ENCODE results near the gene TENM3. TPM values are rescaled to one million over a fixed set of nuclear protein-coding genes. Genes with fewer than 3 reads are reported as not detected.

The TENM3 gene
- total RNA-seq, 1 donor from 2014 or later, result 38.1 TPM

- DNase-seq (ENCODE audit: low spot score), result peak; percentile 91
Observed at GRCh38 chr4:182448281-182449151, 205.3 kb downstream of the TENM3 start.

DNA sequence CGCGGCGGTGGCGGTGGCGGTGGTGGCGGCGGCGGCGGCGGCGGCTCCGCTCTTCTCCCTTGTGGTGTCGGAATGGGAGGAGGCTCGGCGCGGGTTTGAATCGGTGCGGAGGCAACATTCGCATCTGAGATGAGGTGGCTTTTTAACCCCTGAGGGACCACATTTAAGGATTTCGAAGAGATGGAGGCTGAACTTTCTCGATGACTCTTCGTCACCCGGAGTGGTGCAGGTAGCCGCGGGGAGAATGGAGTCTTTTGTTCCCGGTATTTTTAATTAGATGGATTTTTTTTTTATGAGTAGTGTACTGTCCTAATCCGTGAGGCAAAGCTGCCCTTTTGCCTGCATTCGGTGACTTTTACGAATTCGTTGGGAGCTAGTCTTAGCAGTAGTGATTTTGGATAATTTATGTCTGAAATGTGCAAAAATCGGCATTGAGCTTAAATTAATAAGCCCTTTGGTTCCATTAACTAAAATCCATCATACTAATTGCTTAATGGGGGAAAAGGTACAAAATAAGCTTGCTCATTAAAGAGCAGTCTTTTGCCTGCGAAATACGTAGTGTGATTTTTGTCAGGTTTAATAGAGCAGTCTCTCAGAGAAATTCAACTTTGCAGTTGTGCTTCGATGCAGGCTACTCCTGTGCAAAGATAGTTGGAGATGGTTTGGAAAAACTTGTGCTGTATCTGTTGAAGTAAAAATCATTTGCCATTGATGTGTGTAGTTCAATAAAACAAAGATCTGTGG is 206.2 kb downstream of the TENM3 start:
- no peak for DNase-seq (ENCODE audit: low spot score)

- DNase-seq (ENCODE audit: low spot score), result no peak
Observed at GRCh38 chr4:182449930-182450439, 206.8 kb downstream of the TENM3 start.

GRCh38 chr4:182451441-182451840 is 208.2 kb downstream of the TENM3 start:
- no peak for DNase-seq (ENCODE audit: low spot score)

DNA sequence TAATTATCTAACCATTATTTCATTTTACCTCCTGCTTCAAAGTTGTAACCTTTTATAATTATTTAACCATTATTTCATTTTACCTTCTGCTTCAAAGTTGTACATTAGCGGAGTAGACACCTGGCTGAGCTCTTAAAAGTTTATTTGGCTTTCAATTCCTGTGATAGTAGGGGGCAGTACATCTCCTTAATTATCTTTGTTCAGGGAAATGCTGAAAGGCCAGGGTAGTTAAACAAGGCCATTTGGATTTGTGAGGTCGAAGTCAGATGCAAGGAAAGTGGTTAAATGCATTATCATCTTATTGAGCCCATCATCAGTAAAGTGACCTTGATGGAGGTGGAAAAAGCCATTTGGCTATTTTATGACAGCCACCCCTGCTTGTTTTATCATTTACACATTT is 210.6 kb downstream of the TENM3 start:
- DNase-seq (ENCODE audit: low spot score), result no peak

- DNase-seq (ENCODE audit: low spot score), result no peak
Observed at GRCh38 chr4:182454440-182455013, 211.3 kb downstream of the TENM3 start.

GRCh38 chr4:182465114-182465513 is 221.9 kb downstream of the TENM3 start:
- DNase-seq (ENCODE audit: low spot score), result no peak

- DNase-seq (ENCODE audit: low spot score), result no peak
Observed at GRCh38 chr4:182465979-182466378, 222.8 kb downstream of the TENM3 start.

DNA sequence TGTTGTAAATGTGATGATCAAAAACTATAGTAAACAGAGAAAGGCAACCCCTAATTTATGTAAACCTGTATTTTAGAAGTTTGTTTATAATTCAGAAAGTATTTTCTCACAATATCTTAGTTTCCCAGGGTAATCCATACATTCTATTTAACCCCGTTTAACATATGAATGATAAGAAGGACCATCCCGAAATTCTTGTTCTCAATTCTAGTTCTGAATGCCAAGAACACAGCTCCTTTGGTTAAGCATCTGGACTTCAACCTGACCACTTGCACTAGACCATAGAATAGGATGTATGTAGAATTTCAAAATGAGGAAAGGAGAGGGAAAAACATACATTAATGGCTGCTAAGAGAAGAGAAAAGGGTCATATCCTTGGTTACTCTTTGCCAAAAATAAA is 227.0 kb downstream of the TENM3 start:
- no peak for DNase-seq (ENCODE audit: low spot score)

DNA sequence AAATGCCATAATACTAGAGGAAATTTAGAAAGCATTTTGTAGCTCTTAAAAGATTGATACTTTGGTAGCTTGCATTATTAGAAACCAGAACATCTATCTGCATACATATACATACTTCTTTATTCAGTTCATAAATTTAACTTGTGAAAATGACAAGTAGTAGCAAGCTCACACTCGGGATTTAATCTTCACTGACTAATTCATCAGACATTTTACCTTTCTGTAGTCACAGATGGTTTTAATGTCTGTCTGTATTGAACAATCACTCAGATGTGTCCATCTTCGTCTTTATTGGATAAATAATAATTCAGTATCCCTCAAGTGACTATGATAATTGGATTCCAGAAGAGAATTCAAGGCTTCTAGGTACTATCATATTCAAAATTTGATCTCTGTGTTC is 232.3 kb downstream of the TENM3 start:
- no peak for DNase-seq (ENCODE audit: low spot score)

GRCh38 chr4:182478475-182478874 is 235.3 kb downstream of the TENM3 start:
- no peak for DNase-seq (ENCODE audit: low spot score)

GRCh38 chr4:182483685-182484084 is 240.5 kb downstream of the TENM3 start:
- no peak for DNase-seq (ENCODE audit: low spot score)

DNA sequence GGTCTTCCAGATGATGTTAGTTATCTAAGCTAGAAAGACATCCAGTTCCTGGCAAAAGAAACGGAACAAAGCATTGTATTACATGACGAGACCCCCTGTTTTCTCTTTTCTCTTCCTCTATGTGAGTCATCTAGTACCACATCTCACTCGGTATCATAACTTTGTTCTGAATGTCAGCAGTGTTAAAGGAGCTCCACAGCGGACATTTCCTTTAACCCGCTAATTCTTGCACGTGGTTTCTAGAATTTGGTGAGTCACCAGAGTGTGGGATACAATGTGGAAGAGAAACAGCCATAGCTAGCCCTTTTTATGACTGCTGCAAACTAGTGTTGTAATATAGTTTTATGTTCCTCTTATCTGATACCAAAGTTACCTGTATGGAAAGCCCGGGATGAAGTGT is 243.7 kb downstream of the TENM3 start:
- DNase-seq (ENCODE audit: low spot score), result no peak

DNA sequence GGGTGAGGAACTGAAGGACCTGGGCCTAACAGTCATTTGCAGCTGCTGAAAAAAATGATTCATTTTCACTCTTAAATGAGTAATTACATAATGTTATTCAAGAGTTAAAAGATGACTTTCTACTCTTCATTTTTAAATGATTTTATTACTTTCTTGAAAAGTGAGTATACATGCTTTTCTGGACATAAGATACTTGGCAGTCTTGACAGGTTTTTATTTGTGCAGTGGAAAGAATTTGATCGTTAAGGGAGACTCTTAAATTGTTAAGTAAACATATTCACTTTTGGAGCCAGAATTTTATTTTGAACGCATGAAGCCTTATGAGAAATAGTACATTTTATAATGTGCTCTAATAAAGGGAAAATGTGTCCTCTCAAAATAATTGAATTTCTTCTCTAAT is 245.7 kb downstream of the TENM3 start:
- no peak for DNase-seq (ENCODE audit: low spot score)

GRCh38 chr4:182489607-182490006 is 246.4 kb downstream of the TENM3 start:
- no peak for DNase-seq (ENCODE audit: low spot score)

DNA sequence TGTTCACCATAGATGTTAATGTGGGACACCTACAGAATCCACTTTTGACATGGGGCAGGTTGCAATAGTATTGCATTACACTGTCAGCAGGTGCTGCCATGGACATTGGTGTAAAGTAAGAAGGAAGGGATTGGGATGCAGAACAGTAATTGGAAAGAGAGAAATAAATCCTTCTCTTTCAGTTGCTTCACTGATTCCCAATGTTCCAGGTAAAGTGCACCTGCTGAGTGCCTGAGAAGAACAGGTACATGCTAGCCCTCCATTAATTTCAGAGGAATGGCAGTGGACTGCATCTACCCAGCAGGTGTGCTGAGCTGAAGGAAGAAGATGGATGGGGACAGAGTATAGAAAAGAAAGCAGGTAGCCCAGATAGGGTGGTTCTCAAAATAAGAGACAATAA is 248.5 kb downstream of the TENM3 start:
- DNase-seq (ENCODE audit: low spot score), result no peak

DNA sequence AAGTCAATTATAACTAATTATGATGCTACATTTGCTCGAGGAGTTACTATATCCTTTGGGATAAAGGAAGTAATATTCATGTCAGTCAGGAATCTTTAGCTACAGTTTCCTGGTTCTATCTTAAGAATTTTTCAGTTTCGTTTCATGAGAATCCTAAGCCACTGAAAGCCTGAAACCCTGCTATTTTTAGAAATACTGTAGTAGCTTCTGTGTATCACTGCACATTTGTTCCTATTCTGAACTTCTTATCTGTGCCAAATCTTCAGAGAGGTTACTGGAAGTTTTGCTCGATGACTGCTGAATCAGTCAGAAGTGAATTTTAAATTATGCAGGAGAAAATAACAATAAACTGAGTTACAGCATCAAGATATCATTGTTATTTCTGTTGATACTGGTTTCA is 249.2 kb downstream of the TENM3 start:
- no peak for DNase-seq (ENCODE audit: low spot score)

DNA sequence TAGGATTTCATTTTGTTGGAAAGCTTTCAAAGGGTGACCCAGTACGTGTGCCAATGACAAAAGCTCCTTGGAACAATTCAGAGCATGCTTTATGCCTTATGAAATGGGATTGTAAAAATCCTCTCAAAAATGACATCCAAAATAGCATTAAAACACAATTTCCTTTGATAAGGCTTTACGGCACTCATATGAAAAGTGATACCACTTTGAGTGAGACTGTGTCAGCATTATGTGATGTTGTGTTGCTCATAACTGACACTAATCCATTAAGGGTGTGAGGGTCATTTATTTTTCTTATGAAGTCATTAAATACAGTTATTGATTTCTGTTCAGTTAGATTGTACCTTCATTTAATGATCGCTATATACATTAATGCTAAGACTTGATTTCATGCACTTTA is 250.2 kb downstream of the TENM3 start:
- no peak for DNase-seq (ENCODE audit: low spot score)

- DNase-seq (ENCODE audit: low spot score), result no peak
Observed at GRCh38 chr4:182494103-182494502, 250.9 kb downstream of the TENM3 start.

DNA sequence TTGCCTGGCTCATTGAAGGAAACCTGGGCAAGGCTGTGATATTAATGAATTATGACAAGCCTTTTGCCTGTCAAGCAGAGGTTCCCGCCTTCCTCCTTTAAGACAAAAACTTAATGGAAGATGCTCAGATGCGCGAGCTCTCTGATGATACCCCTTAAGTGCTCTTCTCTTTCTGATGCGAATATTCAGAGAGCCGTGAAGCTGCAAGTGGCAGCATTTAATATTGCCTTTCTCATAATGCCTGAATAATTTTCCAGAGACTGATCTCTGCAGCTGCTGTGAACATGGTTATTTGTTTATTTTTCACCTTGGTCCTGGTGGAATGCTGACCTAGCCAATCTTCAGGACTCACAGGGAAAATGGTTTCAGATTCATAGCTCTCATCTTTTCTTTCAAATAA is 251.8 kb downstream of the TENM3 start:
- no peak for DNase-seq (ENCODE audit: low spot score)

DNA sequence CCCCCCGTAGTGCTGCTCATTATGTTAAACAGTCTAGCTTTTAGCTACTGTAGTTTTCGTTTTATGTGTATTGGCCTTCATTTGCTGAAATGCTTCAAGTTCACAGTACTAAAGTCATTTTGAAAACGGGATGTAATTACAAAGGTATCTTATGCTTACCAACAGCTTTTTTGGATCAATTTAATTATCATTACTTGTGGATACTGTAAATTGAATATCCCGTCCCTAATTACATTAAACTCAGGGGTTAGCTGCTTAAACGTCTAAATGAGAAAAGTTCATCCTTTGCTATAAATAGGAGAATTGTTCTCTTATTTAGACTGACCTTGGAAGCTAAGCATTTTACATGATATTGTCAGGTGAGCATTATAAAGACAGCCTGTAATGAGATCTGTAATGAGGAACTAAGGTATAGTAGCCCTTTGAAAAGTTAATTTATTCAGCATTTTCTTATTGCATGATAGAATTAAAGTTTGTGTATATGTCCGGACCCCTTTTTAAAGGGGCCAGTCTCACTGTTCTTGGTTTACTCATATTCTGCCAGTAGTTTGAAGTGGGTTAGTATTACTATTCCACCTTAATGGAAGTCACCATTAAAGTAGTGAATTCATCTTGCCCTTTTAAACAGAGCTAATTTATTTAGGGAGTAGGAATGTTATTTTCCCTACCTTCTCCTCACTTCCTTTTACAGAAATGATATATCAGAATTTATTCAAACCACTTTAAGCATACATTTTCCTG is 252.6 kb downstream of the TENM3 start:
- DNase-seq (ENCODE audit: low spot score), result no peak

Measured in mesenteric fat pad (tissue), 1 donor.